GM12891 (cell line): ENCODE measurements around the gene IQCF5. TPM values are rescaled to one million over a fixed set of nuclear protein-coding genes. Genes with fewer than 3 reads are reported as not detected.
"Not testable (repeated sequence)": the region's sequence is repeated elsewhere in the genome, so short reads cannot be mapped to it uniquely, and the experiment has no call there.

Experiments used
- DNase-seq: peaks from one replicate; pipeline ENCODE4 v3.0.0; 2011; ENCODE audit warnings: low spot score; ENCODE audit not compliant: insufficient read length
- FAIRE-seq: peaks from 2 replicates; lab custom pipeline; 2011; peaks lifted over from hg19 to GRCh38; lab: Jason Lieb, UNC
- PAX5 ChIP-seq: IDR thresholded peaks from 2 replicates; pipeline ENCODE4 v1.6.1; 2011; ENCODE audit warnings: low read length, moderate library complexity, mild to moderate bottlenecking; ENCODE audit not compliant: insufficient read depth, severe bottlenecking
- POLR2A ChIP-seq: IDR thresholded peaks from 2 replicates; pipeline ENCODE4 v1.6.1; 2011; ENCODE audit warnings: low read depth, low read length, control low read depth
- POLR2AphosphoS5 ChIP-seq: IDR thresholded peaks from 2 replicates; pipeline ENCODE4 v1.6.1; 2011; ENCODE audit warnings: low read depth, low read length, control low read depth
- POU2F2 ChIP-seq: IDR thresholded peaks from 2 replicates; pipeline ENCODE4 v1.6.1; 2011; ENCODE audit warnings: low read depth, mild to moderate bottlenecking, control low read depth, low read length, moderate library complexity
- SPI1 ChIP-seq: IDR thresholded peaks from 2 replicates; pipeline ENCODE4 v1.6.1; 2011; ENCODE audit warnings: low read depth, low read length, control low read depth
- TAF1 ChIP-seq: IDR thresholded peaks from 2 replicates; pipeline ENCODE4 v1.6.1; 2011; ENCODE audit warnings: low read depth, low read length, control low read depth
- polyA plus RNA-seq: library from polyadenylated mRNA; unstranded; fragments of >200 nt; gene quantifications from one replicate; pipeline ENCODE4 v1.2.1, GENCODE V29; 2012; ENCODE audit warnings: low read depth, missing spikeins, inconsistent platforms; ENCODE audit not compliant: missing spikeins

IQCF5 gene
- not detected for polyA plus RNA-seq

GRCh38 chr3:51875501-51875900 is at the start of gene IQCF5:
Gene IQCF5 (minus strand): TSS chr3:51875601. CDS start chr3:51875531, 70 bp downstream.
- TF ChIP-seq POLR2AphosphoS5 (no peak), PAX5 (no peak), TAF1 (no peak), SPI1 (no peak), POLR2A (no peak), POU2F2 (no peak)
- no peak for FAIRE-seq

GRCh38 chr3:51921081-51921578 is 45.7 kb upstream of the IQCF5 start:
- TF ChIP-seq PAX5 (no peak), POU2F2 (no peak), POLR2A (no peak), SPI1 (no peak), POLR2AphosphoS5 (no peak)
- DNase-seq: no peak
- FAIRE-seq: no peak

More at GRCh38 chr3:51875501-51875900, at the start of gene IQCF5:
- no peak for DNase-seq

GRCh38 chr3:51916418-51916817 is 41.0 kb upstream of the IQCF5 start:
- no peak for DNase-seq
- FAIRE-seq: no peak
- TF ChIP-seq POLR2AphosphoS5: no peak
- no peak for TF ChIP-seq POU2F2
- no peak for TF ChIP-seq SPI1
- TF ChIP-seq POLR2A: no peak

- TF ChIP-seq TAF1: no peak
- TF ChIP-seq SPI1: no peak
- no peak for TF ChIP-seq POU2F2
- TF ChIP-seq POLR2A: no peak
- TF ChIP-seq POLR2AphosphoS5: no peak
- TF ChIP-seq PAX5: no peak
- FAIRE-seq: no peak
- DNase-seq: no peak
Measured at GRCh38 chr3:51908026-51908425, 32.6 kb upstream of the IQCF5 start.

- no peak for DNase-seq
- no peak for TF ChIP-seq POU2F2
- no peak for TF ChIP-seq POLR2AphosphoS5
- no peak for TF ChIP-seq SPI1
- TF ChIP-seq POLR2A: no peak
- TF ChIP-seq PAX5: no peak
- TF ChIP-seq TAF1: no peak
- no peak for FAIRE-seq
Measured at GRCh38 chr3:51904034-51904823, 28.8 kb upstream of the IQCF5 start.

GRCh38 chr3:51902361-51902760 is 27.0 kb upstream of the IQCF5 start:
- FAIRE-seq, DNase-seq: not testable (repeated sequence)

GRCh38 chr3:51900043-51900442 is 24.6 kb upstream of the IQCF5 start:
- not testable (repeated sequence) for FAIRE-seq, DNase-seq

GRCh38 chr3:51897391-51897790 is 22.0 kb upstream of the IQCF5 start:
- DNase-seq (no peak), FAIRE-seq (no peak)
- TF ChIP-seq POU2F2: no peak
- no peak for TF ChIP-seq POLR2AphosphoS5
- no peak for TF ChIP-seq SPI1
- TF ChIP-seq PAX5: no peak
- TF ChIP-seq TAF1: no peak
- no peak for TF ChIP-seq POLR2A

GRCh38 chr3:51896607-51897305 is 21.4 kb upstream of the IQCF5 start:
- TF ChIP-seq SPI1 (no peak), TAF1 (no peak), POLR2A (no peak), POLR2AphosphoS5 (no peak), POU2F2 (no peak), PAX5 (no peak)

GRCh38 chr3:51894939-51895338 is 19.5 kb upstream of the IQCF5 start:
- FAIRE-seq: no peak
- DNase-seq: no peak
- TF ChIP-seq TAF1 (no peak), POLR2A (no peak), SPI1 (no peak), POLR2AphosphoS5 (no peak), PAX5 (no peak), POU2F2 (no peak)

More at GRCh38 chr3:51896607-51897305, 21.4 kb upstream of the IQCF5 start:
- DNase-seq: no peak
- no peak for FAIRE-seq
